Sigmoid colon (tissue), 7 donors: ENCODE results near the gene NPAS2. TPM values are rescaled to one million over a fixed set of nuclear protein-coding genes. Genes with fewer than 3 reads are reported as not detected.

Source experiments
- DNase-seq: peaks from one replicate; pipeline ENCODE4 v3.0.0-alpha.2; 2019
- H3K27ac ChIP-seq, 4 donors: fragments of 200-600 bp; sonication (generic); one replicate each; pipeline ENCODE4 v1.5.1; 2016 to 2019; ENCODE audit warnings: mild to moderate bottlenecking in 1 of 4
- H3K27me3 ChIP-seq, 3 donors: fragments of 200-600 bp; sonication (generic); one replicate each; pipeline ENCODE4 v1.5.1; 2019; ENCODE audit warnings: mild to moderate bottlenecking in 1 of 3
- H3K36me3 ChIP-seq, 4 donors: fragments of 200-600 bp; sonication (generic); one replicate each; pipeline ENCODE4 v1.5.1; 2016 to 2019
- H3K4me1 ChIP-seq, 4 donors: fragments of 200-600 bp; sonication (generic); one replicate each; pipeline ENCODE4 v1.5.1; 2017 to 2019
- H3K4me3 ChIP-seq, 4 donors: fragments of 200-600 bp; sonication (generic); one replicate each; pipeline ENCODE4 v1.5.1; 2017 to 2019; ENCODE audit warnings: mild to moderate bottlenecking in 2 of 4, moderate library complexity in 1 of 4
- H3K9me3 ChIP-seq, 4 donors: fragments of 200-600 bp in 3 of 4; sonication (generic) in 3 of 4; one replicate each; pipeline versions ENCODE4 v1.5.1 to v1.6.1; 2013 to 2019
- EP300 ChIP-seq, 4 donors: sonication (generic); formaldehyde crosslinking; IDR thresholded peaks; one replicate each; pipeline ENCODE4 v1.6.1; 2017; ENCODE audit warnings: antibody characterized with exemption in 4 of 4
- POLR2A ChIP-seq, 2 donors: fragments of 450-650 bp; IDR thresholded peaks; one replicate each; pipeline ENCODE4 v1.6.1; 2016; ENCODE audit warnings: antibody characterized with exemption in 2 of 2, mild to moderate bottlenecking in 2 of 2, moderate library complexity in 2 of 2
- POLR2AphosphoS5 ChIP-seq, 4 donors: sonication (generic); formaldehyde crosslinking; IDR thresholded peaks; one replicate each; pipeline ENCODE4 v1.6.1; 2017; ENCODE audit warnings: antibody characterized with exemption in 4 of 4
- WGBS, 2 donors: extraction: QIAGEN DNeasy Blood & Tissue Kit; methylation state at CpG; one replicate each; pipeline ENCODE4 v1.1.7; 2013; 5-methylcytosine and 5-hydroxymethylcytosine counted together
- intact Hi-C: fragments of 100-400 bp; cut with DNase I; formaldehyde crosslinking; loops from one replicate; pipeline ENCODE4 v1.15.1; 2023
- polyA plus RNA-seq, 3 donors: library from polyadenylated mRNA; stranded (reverse); fragments of 200-250 nt; gene quantifications; one replicate each; pipeline ENCODE4 v1.2.3, GENCODE V29; 2013
- total RNA-seq, 4 donors: library from RNA; depleted of rRNA; stranded (reverse); fragments of >200 nt; gene quantifications; one replicate each; pipeline ENCODE4 v1.1.0, GENCODE V29; 2016
- TF ChIP-seq, protein P1 (sequence below), 4 experiments: fragments of 450-650 bp in 3 of 4; fragments of 200-600 bp in 1 of 4; IDR thresholded peaks; one replicate each; pipeline ENCODE4 v1.5.1; 2016 to 2019; ENCODE audit warnings: antibody characterized with exemption in 4 of 4, mild to moderate bottlenecking in 3 of 4, moderate library complexity in 2 of 4
- donor health status: healthy with polysubstance abuse.
- donor health status: Bipolar disorder and iron deficiency.
- donor health status: healthy.

The NPAS2 gene
- total and polyA plus RNA-seq, 7 donors = 14.2 to 53.9 (median 23.2) TPM

DNA sequence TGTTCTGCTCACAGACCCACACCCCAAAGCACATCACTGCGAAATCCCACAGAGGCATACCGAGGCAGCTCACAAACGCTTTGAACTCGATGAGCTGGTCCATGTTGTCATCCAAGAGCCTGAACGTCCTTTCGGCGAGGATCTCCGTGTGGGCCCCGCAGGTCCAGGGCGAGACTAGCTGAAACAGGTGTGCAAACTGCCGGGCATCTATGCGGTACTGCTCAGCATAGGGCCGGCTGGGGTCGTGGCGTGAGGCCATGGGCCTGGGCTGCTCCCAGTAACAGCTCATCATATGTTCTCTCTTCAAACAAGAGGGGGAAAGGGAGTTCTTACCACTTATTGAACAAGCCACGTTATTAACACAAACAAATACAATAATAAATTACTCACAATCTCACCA, 202.3 kb downstream of the NPAS2 start:
- intact Hi-C loops = no loop called here
- peaks cover 0 to 23% (median 2%) of the 10 kb centered on the region in 4 donors for H3K36me3 ChIP-seq
- no peak for DNase-seq
- peaks cover 0 to 4% (median 0%) of the 10 kb centered on the region in 4 donors for H3K4me1 ChIP-seq
- no peak overlapping the region for H3K27ac ChIP-seq
- TF ChIP-seq POLR2A (IDR thresholded peaks at IDR 0.05) (no peak), EP300 (IDR thresholded peaks at IDR 0.05) (no peak), POLR2AphosphoS5 (IDR thresholded peaks at IDR 0.05) (no peak)
- TF ChIP-seq, protein P1, sequence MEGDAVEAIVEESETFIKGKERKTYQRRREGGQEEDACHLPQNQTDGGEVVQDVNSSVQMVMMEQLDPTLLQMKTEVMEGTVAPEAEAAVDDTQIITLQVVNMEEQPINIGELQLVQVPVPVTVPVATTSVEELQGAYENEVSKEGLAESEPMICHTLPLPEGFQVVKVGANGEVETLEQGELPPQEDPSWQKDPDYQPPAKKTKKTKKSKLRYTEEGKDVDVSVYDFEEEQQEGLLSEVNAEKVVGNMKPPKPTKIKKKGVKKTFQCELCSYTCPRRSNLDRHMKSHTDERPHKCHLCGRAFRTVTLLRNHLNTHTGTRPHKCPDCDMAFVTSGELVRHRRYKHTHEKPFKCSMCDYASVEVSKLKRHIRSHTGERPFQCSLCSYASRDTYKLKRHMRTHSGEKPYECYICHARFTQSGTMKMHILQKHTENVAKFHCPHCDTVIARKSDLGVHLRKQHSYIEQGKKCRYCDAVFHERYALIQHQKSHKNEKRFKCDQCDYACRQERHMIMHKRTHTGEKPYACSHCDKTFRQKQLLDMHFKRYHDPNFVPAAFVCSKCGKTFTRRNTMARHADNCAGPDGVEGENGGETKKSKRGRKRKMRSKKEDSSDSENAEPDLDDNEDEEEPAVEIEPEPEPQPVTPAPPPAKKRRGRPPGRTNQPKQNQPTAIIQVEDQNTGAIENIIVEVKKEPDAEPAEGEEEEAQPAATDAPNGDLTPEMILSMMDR (IDR thresholded peaks at IDR 0.05) = no peak
- H3K4me3 ChIP-seq = no peak overlapping the region
- no peaks in the 10 kb centered on the region for H3K9me3 ChIP-seq
- H3K27me3 ChIP-seq = no peaks in the 10 kb centered on the region
- WGBS, 2 donors = 90 to 93% methylated on average over 16 of the region's 16 CpGs

DNA sequence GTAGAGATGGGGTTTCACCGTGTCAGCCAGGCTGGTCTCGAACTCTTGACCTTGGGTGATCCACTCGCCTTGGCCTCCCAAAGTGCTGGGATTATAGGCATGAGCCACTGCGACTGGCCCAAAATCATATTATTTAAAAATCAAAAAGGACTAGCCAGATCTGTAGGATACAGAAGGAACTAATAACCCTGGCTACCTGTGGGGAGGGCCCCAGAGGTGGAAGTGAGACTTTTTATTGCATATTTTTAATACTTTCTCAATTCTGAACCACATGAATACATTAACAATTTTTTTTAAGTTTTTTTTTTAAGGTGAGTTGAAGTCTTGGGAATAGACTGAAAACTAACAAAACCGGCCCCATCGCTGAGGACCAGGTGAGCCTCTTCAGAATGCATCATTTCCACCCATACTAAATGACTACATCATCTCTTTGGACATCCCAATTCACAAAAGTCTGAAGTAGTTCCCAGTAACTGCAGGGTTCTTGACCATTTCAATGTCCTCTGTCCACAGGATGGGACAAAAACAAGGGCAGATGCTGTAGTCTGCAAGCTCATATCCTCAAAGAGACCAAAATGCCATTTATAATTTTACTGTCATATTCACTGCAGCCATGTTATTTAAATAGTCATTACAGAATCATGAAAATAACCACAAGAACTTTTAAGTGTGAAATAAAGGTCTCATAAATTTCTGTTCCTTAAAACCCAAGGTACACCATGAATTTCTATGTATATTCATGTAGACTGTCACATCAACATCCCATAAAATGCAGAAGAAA, 203.6 kb downstream of the NPAS2 start:
- H3K27me3 ChIP-seq = no peaks in the 10 kb centered on the region
- DNase-seq = no peak

DNA sequence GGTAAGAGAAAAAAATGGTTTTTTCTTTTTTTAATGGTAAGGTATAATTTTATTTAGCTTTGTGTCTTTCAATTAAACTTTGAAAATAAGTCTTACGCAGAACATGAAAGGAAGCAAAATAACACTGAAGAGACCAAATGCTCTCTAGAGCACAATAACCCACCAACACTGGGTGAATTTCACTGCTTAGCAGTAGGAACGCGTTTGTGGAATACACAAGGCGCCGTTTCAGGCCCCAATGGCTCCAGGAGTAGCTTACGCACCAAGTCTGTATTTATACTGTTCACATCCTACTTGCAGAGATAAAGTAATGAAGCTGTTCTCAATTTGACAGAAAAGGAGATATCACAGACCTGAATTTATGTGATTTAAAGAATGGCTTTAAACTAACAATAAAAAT, 205.6 kb downstream of the NPAS2 start:
- Histone ChIP-seq H3K27me3 (no peaks in the 10 kb centered on the region), H3K4me1 (peaks cover 0 to 7% (median 0%) of the 10 kb centered on the region in 4 donors), H3K9me3 (no peaks in the 10 kb centered on the region), H3K4me3 (no peak overlapping the region), H3K27ac (no peak overlapping the region), H3K36me3 (peaks cover 0 to 18% (median 2%) of the 10 kb centered on the region in 4 donors)
- no peak for TF ChIP-seq POLR2AphosphoS5 (IDR thresholded peaks at IDR 0.05)
- TF ChIP-seq EP300 (IDR thresholded peaks at IDR 0.05) = no peak
- TF ChIP-seq, protein P1 (IDR thresholded peaks at IDR 0.05) = no peak
- no peak for TF ChIP-seq POLR2A (IDR thresholded peaks at IDR 0.05)
- intact Hi-C loops = no loop called here
- WGBS, 2 donors = 62 to 87% methylated on average over 6 of the region's 6 CpGs
- no peak for DNase-seq

More for the DNA sequence above, 203.6 kb downstream of the NPAS2 start:
- Histone ChIP-seq H3K36me3 (peaks cover 0 to 27% (median 2%) of the 10 kb centered on the region in 4 donors), H3K9me3 (no peaks in the 10 kb centered on the region), H3K4me1 (peaks cover 0 to 4% (median 0%) of the 10 kb centered on the region in 4 donors), H3K4me3 (no peak overlapping the region), H3K27ac (no peak overlapping the region)
- WGBS, 2 donors = 93 to 96% methylated on average over 6 of the region's 6 CpGs
- TF ChIP-seq EP300 (IDR thresholded peaks at IDR 0.05) (no peak), POLR2A (IDR thresholded peaks at IDR 0.05) (no peak), POLR2AphosphoS5 (IDR thresholded peaks at IDR 0.05) (no peak)
- TF ChIP-seq, protein P1 (IDR thresholded peaks at IDR 0.05) = no peak
- intact Hi-C loops = no loop called here

DNA sequence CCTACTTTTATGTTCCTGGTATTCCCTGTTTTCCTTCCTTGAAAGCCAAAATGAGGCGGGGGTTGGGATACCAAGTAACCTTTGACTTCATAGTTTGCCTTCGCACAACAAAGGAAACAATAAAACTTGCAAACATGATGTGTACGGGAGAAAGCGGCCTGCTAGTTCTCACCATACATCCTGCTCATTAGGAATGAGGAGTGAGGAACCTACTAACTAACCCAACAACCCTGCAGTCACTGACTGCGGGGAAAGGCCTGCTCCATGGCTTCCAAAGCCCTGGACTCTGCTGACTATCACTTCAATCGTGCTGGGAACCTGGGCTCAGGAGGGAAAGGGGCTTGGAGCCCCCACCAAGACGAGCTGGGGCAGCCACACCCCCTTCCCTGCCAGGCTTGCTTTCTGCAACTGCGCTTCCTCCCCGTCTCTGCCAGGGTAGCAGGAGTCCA, 206.3 kb downstream of the NPAS2 start:
- WGBS, 2 donors = 14 to 50% methylated on average over 9 of the region's 9 CpGs
- TF ChIP-seq POLR2A (IDR thresholded peaks at IDR 0.05) (no peak), POLR2AphosphoS5 (IDR thresholded peaks at IDR 0.05) (no peak), EP300 (IDR thresholded peaks at IDR 0.05) (no peak)
- TF ChIP-seq, protein P1 (IDR thresholded peaks at IDR 0.05) = no peak
- H3K27ac ChIP-seq = no peak overlapping the region
- no peaks in the 10 kb centered on the region for H3K27me3 ChIP-seq
- DNase-seq = no peak
- intact Hi-C loops = no loop called here
- H3K4me3 ChIP-seq = no peak overlapping the region
- H3K4me1 ChIP-seq = peaks cover 0 to 11% (median 0%) of the 10 kb centered on the region in 4 donors
- H3K36me3 ChIP-seq = peaks cover 0 to 18% (median 2%) of the 10 kb centered on the region in 4 donors
- H3K9me3 ChIP-seq = no peaks in the 10 kb centered on the region
